ENCODE data around the gene POLE. TPM values are rescaled to one million over a fixed set of nuclear protein-coding genes. Genes with fewer than 3 reads are reported as not detected.

POLE gene
- total RNA-seq, 1 donor from 2014 or later: 10.5 TPM

DNA sequence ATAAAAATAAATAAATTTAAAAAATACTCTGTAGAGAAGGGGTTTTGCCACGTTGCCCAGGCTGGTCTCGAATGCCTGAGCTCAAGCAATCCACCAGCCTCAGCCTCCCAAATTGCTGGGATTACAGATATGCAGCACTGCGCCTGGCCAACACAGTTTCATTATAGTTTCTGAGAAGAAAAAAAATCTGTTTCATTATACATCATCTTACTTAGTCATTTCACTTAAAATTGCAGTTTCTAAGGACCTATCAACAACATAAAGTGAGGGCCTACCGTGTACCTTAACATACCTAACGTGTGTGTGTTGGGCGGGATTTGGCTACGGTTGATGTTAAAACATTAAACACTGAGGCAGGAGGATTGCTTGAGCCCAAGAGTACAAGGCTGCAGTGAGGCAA is 40.3 kb downstream of the POLE start:
- FAIRE-seq (no peak), DNase-seq (ENCODE audit: low read depth) (no peak)
- no peaks in the 10 kb centered on the region for H3K27me3 ChIP-seq (ENCODE audit: control insufficient read depth, insufficient read depth, low read length)
- TF ChIP-seq, protein P1, sequence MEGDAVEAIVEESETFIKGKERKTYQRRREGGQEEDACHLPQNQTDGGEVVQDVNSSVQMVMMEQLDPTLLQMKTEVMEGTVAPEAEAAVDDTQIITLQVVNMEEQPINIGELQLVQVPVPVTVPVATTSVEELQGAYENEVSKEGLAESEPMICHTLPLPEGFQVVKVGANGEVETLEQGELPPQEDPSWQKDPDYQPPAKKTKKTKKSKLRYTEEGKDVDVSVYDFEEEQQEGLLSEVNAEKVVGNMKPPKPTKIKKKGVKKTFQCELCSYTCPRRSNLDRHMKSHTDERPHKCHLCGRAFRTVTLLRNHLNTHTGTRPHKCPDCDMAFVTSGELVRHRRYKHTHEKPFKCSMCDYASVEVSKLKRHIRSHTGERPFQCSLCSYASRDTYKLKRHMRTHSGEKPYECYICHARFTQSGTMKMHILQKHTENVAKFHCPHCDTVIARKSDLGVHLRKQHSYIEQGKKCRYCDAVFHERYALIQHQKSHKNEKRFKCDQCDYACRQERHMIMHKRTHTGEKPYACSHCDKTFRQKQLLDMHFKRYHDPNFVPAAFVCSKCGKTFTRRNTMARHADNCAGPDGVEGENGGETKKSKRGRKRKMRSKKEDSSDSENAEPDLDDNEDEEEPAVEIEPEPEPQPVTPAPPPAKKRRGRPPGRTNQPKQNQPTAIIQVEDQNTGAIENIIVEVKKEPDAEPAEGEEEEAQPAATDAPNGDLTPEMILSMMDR (IDR thresholded peaks at IDR 0.05; ENCODE audit: insufficient read depth, low read length, severe bottlenecking): no peak
- no peak overlapping the region for H3K4me3 ChIP-seq (ENCODE audit: low read depth, low read length)
- H3K36me3 ChIP-seq (ENCODE audit: control insufficient read depth, insufficient read depth, low read length): peaks cover 11% of the 10 kb centered on the region

DNA sequence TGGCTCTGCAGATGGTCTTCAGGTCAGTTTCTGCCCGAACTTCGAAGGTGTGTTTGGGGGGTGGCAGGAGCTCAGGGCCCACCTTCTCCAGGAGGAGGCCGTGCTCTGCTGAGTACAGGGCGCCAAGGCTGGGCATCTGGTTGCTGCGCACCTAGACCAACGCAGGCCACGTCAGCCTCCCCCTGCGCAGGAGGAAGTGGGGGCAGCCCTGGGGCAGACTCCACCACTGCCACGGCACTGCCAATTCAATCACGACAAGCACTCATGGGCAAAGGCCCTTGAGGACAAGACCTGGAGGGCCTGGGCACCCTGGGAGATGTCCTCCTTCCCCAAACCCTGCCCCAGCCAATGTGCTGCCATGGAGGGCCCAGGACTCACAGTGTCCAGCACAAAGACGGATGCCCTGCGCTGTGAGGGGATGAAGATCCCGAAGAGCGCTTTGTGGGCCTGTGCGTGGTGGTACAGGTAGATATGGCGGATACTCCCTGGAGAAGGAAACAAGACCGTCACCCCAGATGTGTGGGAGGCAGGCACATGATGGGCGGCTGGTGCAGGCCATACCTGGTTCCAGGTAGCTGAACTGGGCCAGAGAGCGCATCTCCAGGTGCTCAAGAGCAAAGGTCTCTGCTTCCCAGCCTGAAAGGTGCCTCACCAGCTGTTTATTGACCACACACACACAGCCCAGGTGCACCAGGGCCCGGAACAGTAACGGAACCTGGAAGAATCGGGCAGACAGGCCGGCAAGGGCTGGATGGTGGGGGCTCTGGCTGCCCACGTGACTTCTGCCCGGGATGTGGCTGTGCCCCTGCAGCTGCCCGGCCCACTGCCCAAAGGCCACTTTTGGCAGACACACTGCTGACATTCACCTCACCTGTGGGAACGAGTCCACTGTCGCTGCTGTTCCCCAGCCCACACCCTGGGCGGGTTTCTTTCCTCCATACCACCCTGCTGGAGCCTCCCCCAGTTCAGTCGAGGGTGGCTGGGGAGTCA is 44.0 kb downstream of the POLE start:
- no peaks in the 10 kb centered on the region for H3K27me3 ChIP-seq (ENCODE audit: control insufficient read depth, insufficient read depth, low read length)
- no peak overlapping the region for H3K4me3 ChIP-seq (ENCODE audit: low read depth, low read length)
- H3K36me3 ChIP-seq (ENCODE audit: control insufficient read depth, insufficient read depth, low read length): peaks cover 8% of the 10 kb centered on the region
- DNase-seq (ENCODE audit: low read depth): no peak
- no peak for FAIRE-seq
- TF ChIP-seq, protein P1 (IDR thresholded peaks at IDR 0.05; ENCODE audit: insufficient read depth, low read length, severe bottlenecking): no peak

DNA sequence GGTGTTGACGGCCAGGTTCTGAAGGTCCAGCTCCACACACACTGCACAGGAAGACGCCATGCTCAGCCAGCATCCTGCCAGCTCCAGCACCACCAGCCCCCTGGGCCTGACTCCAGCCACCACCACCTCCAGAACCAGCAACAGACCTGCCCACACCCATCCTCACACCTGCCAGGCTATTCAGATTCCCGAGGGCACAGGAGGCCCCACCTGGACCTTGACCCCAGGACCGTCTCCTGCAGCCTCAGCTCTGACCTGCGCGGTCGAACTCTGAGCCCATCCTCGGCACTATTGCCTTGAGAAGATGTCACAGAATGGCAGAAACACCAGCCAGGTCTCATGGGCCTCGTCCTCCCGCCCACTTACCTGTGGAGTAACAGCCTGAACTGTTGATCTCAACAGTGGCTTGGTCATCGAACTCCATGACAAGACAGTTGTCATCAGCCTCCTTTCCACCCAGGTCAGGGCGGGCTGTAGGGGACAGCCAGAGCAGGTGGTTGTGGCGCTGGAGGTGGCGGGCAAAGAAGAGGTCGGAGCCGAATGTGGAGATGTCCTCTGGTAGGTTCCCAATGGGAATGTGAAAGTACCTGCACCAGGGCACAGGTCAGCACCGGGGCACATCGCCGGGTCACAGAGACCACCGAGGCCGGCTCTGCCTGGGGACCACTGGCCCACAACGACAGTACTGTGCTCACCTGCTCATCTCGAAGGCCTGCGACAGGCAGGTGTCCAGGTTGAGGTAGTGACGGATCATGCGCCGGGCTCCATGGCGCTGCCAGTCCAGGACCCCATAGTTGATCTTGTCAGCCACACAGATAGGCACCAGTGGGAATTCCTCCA is 45.1 kb downstream of the POLE start:
- Histone ChIP-seq H3K4me3 (ENCODE audit: low read depth, low read length) (no peak overlapping the region), H3K27me3 (ENCODE audit: control insufficient read depth, insufficient read depth, low read length) (no peaks in the 10 kb centered on the region), H3K36me3 (ENCODE audit: control insufficient read depth, insufficient read depth, low read length) (peaks cover 13% of the 10 kb centered on the region)
- FAIRE-seq: no peak
- DNase-seq (ENCODE audit: low read depth): no peak
- TF ChIP-seq, protein P1 (IDR thresholded peaks at IDR 0.05; ENCODE audit: insufficient read depth, low read length, severe bottlenecking): no peak

DNA sequence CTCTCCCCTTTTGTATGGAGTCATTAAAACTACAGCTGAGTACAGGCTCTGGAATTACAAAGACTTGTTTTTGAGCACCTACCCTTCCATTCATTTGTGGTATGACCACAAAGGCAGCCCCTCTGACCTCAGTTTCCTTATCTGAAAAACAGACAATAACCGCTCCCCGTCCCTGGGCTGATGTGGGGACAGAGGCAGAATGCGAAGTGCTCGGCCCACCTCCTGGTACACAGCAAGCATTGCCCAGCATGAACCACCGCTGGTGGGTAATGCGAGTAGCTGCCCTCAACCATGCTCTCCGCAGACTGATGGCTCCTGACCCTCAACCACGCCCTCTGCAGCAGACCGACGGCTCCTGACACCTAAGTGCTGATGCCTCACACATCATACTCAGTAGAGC is 46.2 kb downstream of the POLE start:
- FAIRE-seq (no peak), DNase-seq (ENCODE audit: low read depth) (no peak)
- no peaks in the 10 kb centered on the region for H3K27me3 ChIP-seq (ENCODE audit: control insufficient read depth, insufficient read depth, low read length)
- no peak overlapping the region for H3K4me3 ChIP-seq (ENCODE audit: low read depth, low read length)
- H3K36me3 ChIP-seq (ENCODE audit: control insufficient read depth, insufficient read depth, low read length): peaks cover 13% of the 10 kb centered on the region
- TF ChIP-seq, protein P1 (IDR thresholded peaks at IDR 0.05; ENCODE audit: insufficient read depth, low read length, severe bottlenecking): no peak

DNA sequence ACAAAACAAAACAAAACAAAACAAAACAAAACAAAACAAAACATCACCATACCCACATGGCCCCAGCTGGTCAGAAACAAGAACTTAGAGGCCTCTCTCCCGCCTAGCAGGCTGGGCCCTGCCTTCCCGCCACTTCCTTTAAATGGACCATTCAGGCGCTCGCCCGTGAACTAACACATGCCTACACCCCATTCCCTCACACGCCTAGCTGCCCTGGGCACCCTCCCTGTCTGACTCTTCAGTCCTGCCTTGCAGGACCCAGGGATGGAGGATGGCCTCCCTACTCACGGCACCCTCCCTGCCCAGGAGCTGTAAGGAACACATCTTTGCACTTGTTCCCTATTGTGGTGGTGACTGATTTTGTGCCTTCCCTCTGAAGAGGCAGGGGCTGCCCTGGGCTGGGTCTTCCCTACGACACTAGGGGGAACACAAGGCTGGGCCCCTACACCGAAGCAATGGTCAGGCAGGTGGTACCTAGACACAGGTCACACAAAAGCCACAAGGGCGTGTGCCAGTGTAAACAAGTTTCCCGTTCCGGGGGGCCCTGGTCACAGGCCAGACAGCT is 47.1 kb downstream of the POLE start:
- TF ChIP-seq, protein P1 (IDR thresholded peaks at IDR 0.05; ENCODE audit: insufficient read depth, low read length, severe bottlenecking): no peak
- Histone ChIP-seq H3K27me3 (ENCODE audit: control insufficient read depth, insufficient read depth, low read length) (no peaks in the 10 kb centered on the region), H3K36me3 (ENCODE audit: control insufficient read depth, insufficient read depth, low read length) (peaks cover 16% of the 10 kb centered on the region), H3K4me3 (ENCODE audit: low read depth, low read length) (no peak overlapping the region)
- FAIRE-seq (no peak), DNase-seq (ENCODE audit: low read depth) (no peak)

All from bronchial epithelial cell (primary cell).